ENCODE measurements around the gene STX3.

DNA sequence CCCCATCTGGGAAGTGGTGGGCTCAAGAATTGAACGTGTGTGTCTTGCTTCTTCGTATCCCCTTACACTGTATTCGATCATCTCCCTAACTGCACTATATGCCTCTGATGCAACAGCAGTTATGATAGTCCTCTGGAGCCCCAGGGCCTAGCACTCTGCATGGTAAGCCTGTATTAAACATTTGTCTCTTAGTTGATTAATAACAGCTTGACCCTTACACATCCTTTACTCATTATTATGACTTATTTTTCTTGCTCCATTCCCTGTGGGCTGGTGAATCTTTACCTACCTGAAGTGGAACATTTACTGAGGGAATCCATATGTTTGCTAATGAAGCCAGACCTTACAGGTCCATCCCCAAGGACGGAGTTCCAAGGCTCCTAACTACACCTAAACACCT, 5.6 kb downstream of the STX3 start:
- TF ChIP-seq POLR2A (IDR thresholded peaks at IDR 0.05), result no peak
- TF ChIP-seq, protein P1, sequence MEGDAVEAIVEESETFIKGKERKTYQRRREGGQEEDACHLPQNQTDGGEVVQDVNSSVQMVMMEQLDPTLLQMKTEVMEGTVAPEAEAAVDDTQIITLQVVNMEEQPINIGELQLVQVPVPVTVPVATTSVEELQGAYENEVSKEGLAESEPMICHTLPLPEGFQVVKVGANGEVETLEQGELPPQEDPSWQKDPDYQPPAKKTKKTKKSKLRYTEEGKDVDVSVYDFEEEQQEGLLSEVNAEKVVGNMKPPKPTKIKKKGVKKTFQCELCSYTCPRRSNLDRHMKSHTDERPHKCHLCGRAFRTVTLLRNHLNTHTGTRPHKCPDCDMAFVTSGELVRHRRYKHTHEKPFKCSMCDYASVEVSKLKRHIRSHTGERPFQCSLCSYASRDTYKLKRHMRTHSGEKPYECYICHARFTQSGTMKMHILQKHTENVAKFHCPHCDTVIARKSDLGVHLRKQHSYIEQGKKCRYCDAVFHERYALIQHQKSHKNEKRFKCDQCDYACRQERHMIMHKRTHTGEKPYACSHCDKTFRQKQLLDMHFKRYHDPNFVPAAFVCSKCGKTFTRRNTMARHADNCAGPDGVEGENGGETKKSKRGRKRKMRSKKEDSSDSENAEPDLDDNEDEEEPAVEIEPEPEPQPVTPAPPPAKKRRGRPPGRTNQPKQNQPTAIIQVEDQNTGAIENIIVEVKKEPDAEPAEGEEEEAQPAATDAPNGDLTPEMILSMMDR (IDR thresholded peaks at IDR 0.05), result no peak
